ENCODE results near the gene STPG1.

Gene STPG1

GRCh38 chr1:24385160-24385940, 28.2 kb downstream of the STPG1 start:
- Histone ChIP-seq H3K4me3 (ENCODE audit: low read depth, low read length) (no peak overlapping the region), H3K27me3 (ENCODE audit: control insufficient read depth, insufficient read depth, low read length) (no peaks in the 10 kb centered on the region), H3K36me3 (ENCODE audit: control insufficient read depth, insufficient read depth, low read length) (no peaks in the 10 kb centered on the region), H3K9me3 (ENCODE audit: control insufficient read depth, low read length) (no peaks in the 10 kb centered on the region), H3K9ac (no peak overlapping the region), H3K4me2 (ENCODE audit: low read length) (no peak overlapping the region), H2AFZ (no peak overlapping the region), H3K27ac (no peak overlapping the region), H3K79me2 (no peaks in the 10 kb centered on the region), H3K4me1 (no peaks in the 10 kb centered on the region)
- TF ChIP-seq CTCF (IDR thresholded peaks at IDR 0.05), result peak; percentile 12

GRCh38 chr1:24384251-24385090, 29.1 kb downstream of the STPG1 start:
- no peaks in the 10 kb centered on the region for H3K79me2 ChIP-seq
- no peaks in the 10 kb centered on the region for H3K36me3 ChIP-seq (ENCODE audit: control insufficient read depth, insufficient read depth, low read length)
- H2AFZ ChIP-seq, result no peak overlapping the region
- no peaks in the 10 kb centered on the region for H3K9me3 ChIP-seq (ENCODE audit: control insufficient read depth, low read length)
- no peak overlapping the region for H3K9ac ChIP-seq
- H3K4me2 ChIP-seq (ENCODE audit: low read length), result no peak overlapping the region
- no peak for TF ChIP-seq CTCF (IDR thresholded peaks at IDR 0.05)
- no peaks in the 10 kb centered on the region for H3K4me1 ChIP-seq
- H3K27ac ChIP-seq, result no peak overlapping the region
- H3K27me3 ChIP-seq (ENCODE audit: control insufficient read depth, insufficient read depth, low read length), result no peaks in the 10 kb centered on the region
- no peak overlapping the region for H3K4me3 ChIP-seq (ENCODE audit: low read depth, low read length)

- Histone ChIP-seq H3K27me3 (ENCODE audit: control insufficient read depth, insufficient read depth, low read length) (no peaks in the 10 kb centered on the region), H3K9ac (no peak overlapping the region), H3K36me3 (ENCODE audit: control insufficient read depth, insufficient read depth, low read length) (no peaks in the 10 kb centered on the region), H3K27ac (no peak overlapping the region), H2AFZ (no peak overlapping the region), H3K4me2 (ENCODE audit: low read length) (no peak overlapping the region), H3K4me3 (ENCODE audit: low read depth, low read length) (no peak overlapping the region), H3K9me3 (ENCODE audit: control insufficient read depth, low read length) (no peaks in the 10 kb centered on the region), H3K79me2 (no peaks in the 10 kb centered on the region), H3K4me1 (no peaks in the 10 kb centered on the region)
- TF ChIP-seq CTCF (IDR thresholded peaks at IDR 0.05), result no peak
Observed at GRCh38 chr1:24383381-24383940, 30.1 kb downstream of the STPG1 start.

- no peak overlapping the region for H2AFZ ChIP-seq
- H3K9ac ChIP-seq, result no peak overlapping the region
- no peak overlapping the region for H3K4me2 ChIP-seq (ENCODE audit: low read length)
- H3K27me3 ChIP-seq (ENCODE audit: control insufficient read depth, insufficient read depth, low read length), result no peaks in the 10 kb centered on the region
- no peak overlapping the region for H3K4me3 ChIP-seq (ENCODE audit: low read depth, low read length)
- H3K27ac ChIP-seq, result no peak overlapping the region
- H3K9me3 ChIP-seq (ENCODE audit: control insufficient read depth, low read length), result no peaks in the 10 kb centered on the region
- H3K4me1 ChIP-seq, result no peaks in the 10 kb centered on the region
- no peak for TF ChIP-seq CTCF (IDR thresholded peaks at IDR 0.05)
- no peaks in the 10 kb centered on the region for H3K36me3 ChIP-seq (ENCODE audit: control insufficient read depth, insufficient read depth, low read length)
- H3K79me2 ChIP-seq, result no peaks in the 10 kb centered on the region
Observed at GRCh38 chr1:24382165-24382577, 31.4 kb downstream of the STPG1 start.
